NCI-H1417 (cell line): Measurements from ENCODE around the gene NIFK.

ENCODE experiments used
- DNase-seq, 3 experiments: peaks; one replicate each; lab custom pipeline; 2025; lab: John Stamatoyannopoulos, UW

Gene NIFK

GRCh38 chr2:121736462-121737336, at the start of gene NIFK:
Gene NIFK (minus strand): TSS chr2:121736875. CDS start chr2:121736850, 25 bp downstream.
- DNase-seq = peak; percentile 93 to 98 (median 95)

GRCh38 chr2:121783180-121783579, 46.5 kb upstream of the NIFK start:
- no peak for DNase-seq

- no peak for DNase-seq
Measured at GRCh38 chr2:121778741-121779487, 42.2 kb upstream of the NIFK start.

DNA sequence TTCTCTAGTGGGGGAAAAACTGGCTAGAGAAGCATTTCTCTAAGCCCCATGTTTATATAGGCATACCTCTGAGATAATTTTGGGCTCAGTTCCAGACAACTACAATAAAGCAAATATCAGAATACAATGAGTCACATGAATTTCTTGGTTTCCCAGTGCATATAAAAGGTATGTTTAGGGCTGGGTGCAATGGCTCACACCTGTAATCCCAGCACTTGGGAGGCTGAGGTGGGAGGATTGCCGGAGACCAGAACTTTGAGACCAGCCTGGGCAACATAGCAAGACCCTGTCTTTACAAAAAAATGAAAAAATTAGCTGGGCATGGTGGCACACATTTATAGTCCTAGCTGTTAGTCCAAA, 41.0 kb upstream of the NIFK start:
- no peak for DNase-seq

DNA sequence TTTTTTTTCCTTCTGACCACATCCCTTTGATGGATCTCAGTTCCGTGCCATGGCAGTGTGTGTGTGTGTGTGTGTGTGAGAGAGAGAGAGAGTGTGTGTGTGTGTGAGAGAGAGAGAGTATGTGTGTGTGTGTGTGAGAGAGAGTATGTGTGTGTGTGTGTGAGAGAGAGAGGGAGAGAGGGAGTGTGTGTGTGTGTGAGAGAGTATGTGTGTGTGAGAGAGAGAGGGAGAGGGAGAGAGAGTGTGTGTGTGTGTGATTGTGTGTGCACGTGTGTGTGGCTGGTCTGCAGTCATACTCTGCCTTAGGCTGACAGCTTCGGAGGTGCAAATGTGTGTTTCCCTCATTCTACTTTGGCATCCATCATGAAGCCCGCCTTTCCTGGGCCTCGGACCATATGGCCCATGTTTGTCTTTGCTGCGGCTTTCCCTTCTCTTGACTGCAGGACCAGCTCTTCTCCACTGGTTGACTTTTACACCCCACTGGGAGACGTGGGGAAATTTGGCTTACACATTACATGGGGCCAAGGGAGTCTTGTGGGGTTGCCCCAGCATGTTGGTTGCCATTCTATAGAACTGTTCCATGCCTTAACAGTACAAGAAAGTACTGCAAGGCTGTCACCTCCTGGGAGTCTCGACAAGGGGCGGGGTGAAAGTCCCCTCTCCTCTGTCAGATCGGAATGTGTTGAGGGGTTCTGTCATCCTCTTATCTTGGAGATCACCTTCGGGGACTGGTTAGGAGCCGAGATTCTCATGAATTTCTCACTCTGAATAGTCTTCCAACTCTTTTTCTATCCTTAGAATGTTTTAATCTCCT, 40.4 kb upstream of the NIFK start:
- DNase-seq = no peak

GRCh38 chr2:121776361-121776760, 39.7 kb upstream of the NIFK start:
- no peak for DNase-seq

- no peak for DNase-seq
Measured at GRCh38 chr2:121774235-121774634, 37.6 kb upstream of the NIFK start.

- peak in 1 of 3 experiments; percentile 46 for DNase-seq
Measured at GRCh38 chr2:121771976-121772742, 35.5 kb upstream of the NIFK start.

DNA sequence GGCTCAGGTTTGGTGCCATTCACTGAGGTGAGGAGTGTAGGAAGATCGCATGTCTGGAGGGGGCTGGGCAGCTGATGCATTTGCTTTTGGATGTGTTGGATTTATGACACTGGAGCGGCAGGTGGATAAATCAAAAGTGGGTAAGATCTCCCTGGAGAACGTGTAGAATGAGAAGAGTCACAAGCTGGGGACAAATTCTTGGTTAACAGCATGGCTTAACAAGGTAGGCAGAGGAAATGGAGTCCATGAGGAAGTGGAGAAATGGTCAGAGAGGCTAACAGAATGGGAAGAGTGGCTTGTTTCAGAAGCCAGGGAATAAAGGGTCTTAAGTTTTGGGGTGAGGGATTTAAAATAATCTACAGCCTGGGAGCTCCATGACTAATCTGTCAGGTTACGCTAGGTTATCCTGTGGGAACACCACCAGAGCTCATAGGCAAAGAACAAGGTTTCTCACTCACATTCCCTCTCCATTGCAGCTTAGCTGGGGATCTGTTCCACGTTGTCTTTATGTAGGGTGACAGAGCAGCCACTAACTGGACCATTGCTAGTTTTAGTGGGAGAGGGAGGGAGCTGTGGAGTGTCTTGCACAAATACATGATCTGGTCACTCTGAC, 31.6 kb upstream of the NIFK start:
- no peak for DNase-seq

GRCh38 chr2:121766624-121767023, 29.9 kb upstream of the NIFK start:
- DNase-seq = no peak

DNA sequence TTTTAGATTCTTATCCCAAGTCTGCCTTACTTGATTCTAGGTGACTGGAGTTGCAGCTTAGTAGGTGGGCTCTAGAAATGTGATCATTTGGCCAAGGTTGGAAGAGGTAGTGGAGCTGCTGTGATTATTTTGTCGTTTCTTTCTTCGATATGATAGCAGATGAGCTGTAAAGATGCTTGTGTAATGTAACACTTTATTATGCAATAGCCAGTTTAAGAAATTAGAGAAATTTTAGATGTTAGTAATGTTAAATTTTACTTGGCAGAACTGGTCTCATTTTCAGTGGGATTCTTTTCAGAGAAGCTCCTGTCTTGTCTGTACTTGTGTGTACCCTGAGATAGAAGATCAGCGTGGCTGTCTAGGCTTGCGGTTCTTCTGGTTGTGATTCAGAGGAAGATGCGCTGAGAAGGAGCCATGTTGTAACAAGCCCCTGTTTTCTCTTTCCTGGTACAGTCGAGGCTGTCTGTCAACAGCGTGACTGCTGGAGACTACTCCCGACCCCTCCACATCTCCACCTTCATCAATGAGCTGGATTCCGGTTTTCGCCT, 28.1 kb upstream of the NIFK start:
- no peak for DNase-seq

- DNase-seq = peak; percentile 96 to 98 (median 97)
Measured at GRCh38 chr2:121755237-121756111, 18.8 kb upstream of the NIFK start, which contains the start of gene TSN. Gene TSN (plus strand): TSS chr2:121755651. CDS start chr2:121755780, 129 bp downstream.

DNA sequence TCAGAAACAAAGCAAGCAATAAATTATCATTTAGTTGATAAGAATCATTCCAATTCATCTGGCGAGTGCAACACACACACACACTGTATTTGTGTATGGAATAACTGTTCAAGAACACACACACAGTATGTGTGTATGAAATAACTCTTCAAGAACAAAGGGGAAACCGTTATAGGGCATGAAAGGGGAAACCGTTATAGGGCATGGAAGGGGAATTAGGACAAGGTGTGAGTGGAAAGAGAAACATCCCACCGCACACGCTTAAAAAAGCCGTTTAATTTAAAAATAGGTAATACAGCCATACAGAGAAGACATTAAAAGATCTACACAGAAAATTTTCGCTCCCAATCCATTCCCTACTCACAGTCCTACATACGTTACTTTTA, 18.2 kb upstream of the NIFK start:
- DNase-seq = peak in 1 of 3 experiments; percentile 38

DNA sequence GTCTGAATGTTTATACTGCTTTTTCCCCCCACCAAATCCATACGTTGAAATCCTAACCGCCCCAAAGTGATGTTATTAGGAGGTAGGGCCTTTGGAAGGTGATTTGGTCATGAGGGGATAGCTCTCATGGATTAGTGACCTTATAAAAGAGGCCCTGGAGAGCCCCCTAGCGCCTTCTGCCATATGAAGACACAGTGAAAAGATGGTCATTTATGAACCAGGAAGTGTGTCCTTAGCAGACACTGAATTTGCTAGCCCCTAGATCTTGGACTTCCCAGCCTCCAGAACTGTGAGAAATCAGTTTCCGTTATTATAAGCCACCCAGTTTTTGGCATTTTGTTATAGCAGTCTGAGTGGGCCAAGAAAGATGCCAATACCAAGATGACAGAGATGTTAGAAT, 11.5 kb upstream of the NIFK start:
- no peak for DNase-seq

GRCh38 chr2:121746071-121746578, 9.4 kb upstream of the NIFK start:
- DNase-seq = no peak

- no peak for DNase-seq
Measured at GRCh38 chr2:121741450-121741849, 4.8 kb upstream of the NIFK start.

- no peak for DNase-seq
Measured at GRCh38 chr2:121740973-121741372, 4.3 kb upstream of the NIFK start.

GRCh38 chr2:121736140-121736461, 574 bp downstream of the NIFK start:
- no peak for DNase-seq

- DNase-seq = peak in 1 of 3 experiments; percentile 40
Measured at GRCh38 chr2:121735518-121736074, 1.1 kb downstream of the NIFK start.
